Gastrocnemius medialis (tissue), 4 donors: Measurements from ENCODE around the gene N4BP2L1. TPM values are rescaled to one million over a fixed set of nuclear protein-coding genes. Genes with fewer than 3 reads are reported as not detected.

Experiments used
- ATAC-seq, 2 donors: fragments of 150-250 bp; one replicate each; pipeline ENCODE4 v1.9.1; 2016
- DNase-seq, 2 donors: peaks; one replicate each; pipeline ENCODE4 v3.0.0-alpha.2; 2019
- H3K27ac ChIP-seq, 4 donors: fragments of 200-600 bp; sonication (generic); 1 replicate in 1 of 4; 2 replicates in 3 of 4; pipeline ENCODE4 v1.5.1; 2016 to 2018; ENCODE audit warnings: mild to moderate bottlenecking in 2 of 4, moderate library complexity in 1 of 4
- H3K27me3 ChIP-seq, 3 donors: fragments of 200-600 bp; sonication (generic) in 2 of 3; 1 replicate in 1 of 3; 2 replicates in 2 of 3; pipeline versions ENCODE4 v1.5.1 to v1.6.0; 2016 to 2019; ENCODE audit warnings: mild to moderate bottlenecking in 1 of 3, moderate library complexity in 1 of 3
- H3K36me3 ChIP-seq, 2 donors: fragments of 200-600 bp; sonication (generic) in 1 of 2; one replicate each; pipeline ENCODE4 v1.5.1; 2017 to 2018
- H3K4me1 ChIP-seq, 2 donors: fragments of 200-600 bp; sonication (generic) in 1 of 2; one replicate each; pipeline ENCODE4 v1.5.1; 2016 to 2017; ENCODE audit warnings: mild to moderate bottlenecking in 2 of 2
- H3K4me3 ChIP-seq, 4 donors: fragments of 200-600 bp; sonication (generic) in 3 of 4; 1 replicate in 1 of 4; 2 replicates in 3 of 4; pipeline ENCODE4 v1.5.1; 2016 to 2019; ENCODE audit warnings: mild to moderate bottlenecking in 2 of 4
- H3K9me3 ChIP-seq, 3 donors: fragments of 200-600 bp; sonication (generic) in 2 of 3; 1 replicate in 1 of 3; 2 replicates in 2 of 3; pipeline ENCODE4 v1.5.1; 2016 to 2019
- CTCF ChIP-seq, 5 experiments: fragments of 450-650 bp in 3 of 5; fragments of 200-600 bp in 2 of 5; sonication (generic) in 2 of 5; IDR thresholded peaks in 4 of 5; conservative IDR thresholded peaks in 1 of 5; 1 replicate in 4 of 5; 2 replicates in 1 of 5; pipeline ENCODE4 v1.5.1; 2016 to 2019; ENCODE audit warnings: antibody characterized with exemption in 5 of 5, mild to moderate bottlenecking in 3 of 5, moderate library complexity in 3 of 5
- POLR2A ChIP-seq, 2 donors: fragments of 450-650 bp; IDR thresholded peaks; one replicate each; pipeline ENCODE4 v1.6.1; 2017; ENCODE audit warnings: antibody characterized with exemption in 2 of 2, mild to moderate bottlenecking in 2 of 2, moderate library complexity in 2 of 2
- in situ Hi-C, 4 donors: fragments of 200-750 bp; cut with MboI; loops; one replicate each; pipeline versions ENCODE4 v1.15.0 to v1.8.0; 2017; ENCODE audit warnings: low sequenced_read_pairs in 4 of 4
- intact Hi-C: fragments of 100-400 bp; cut with DNase I; formaldehyde crosslinking; loops from one replicate; pipeline ENCODE4 v1.15.1; 2023; ENCODE audit warnings: low total_unique reads
- total RNA-seq, 4 donors: library from RNA; depleted of rRNA; stranded (reverse); fragments of >200 nt; gene quantifications; one replicate each; pipeline versions ENCODE4 v1.1.0 to v1.2.3, GENCODE V29; 2016

Gene N4BP2L1
- total RNA-seq, 4 donors from 2014 or later, result 6.5 to 10.0 (median 7.2) TPM

DNA sequence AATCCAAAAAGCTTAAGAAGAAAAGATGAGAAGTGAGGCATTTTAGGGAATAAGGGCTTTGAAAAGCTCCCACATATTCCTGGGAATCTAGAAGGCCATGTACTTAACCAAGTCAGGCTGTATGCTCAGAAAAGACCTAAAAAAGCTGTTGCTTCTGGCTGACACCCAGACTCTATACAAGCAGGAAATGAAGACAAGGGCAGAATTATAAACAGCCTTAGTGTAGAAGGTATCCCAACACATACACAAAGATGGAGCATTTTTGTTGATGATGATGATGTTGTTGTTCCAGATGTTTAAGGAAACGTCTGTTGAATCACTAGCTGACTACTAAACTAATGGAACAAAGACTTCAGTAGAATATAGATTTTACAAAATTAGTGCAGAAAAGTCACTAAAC is 26.1 kb upstream of the N4BP2L1 start:
- Histone ChIP-seq H3K4me3 (no peak overlapping the region), H3K9me3 (peaks cover 0 to 13% (median 0%) of the 10 kb centered on the region in 3 donors), H3K36me3 (peaks cover 2 to 15% of the 10 kb centered on the region in 2 donors), H3K4me1 (peaks cover 0 to 16% of the 10 kb centered on the region in 2 donors), H3K27ac (no peak overlapping the region), H3K27me3 (no peaks in the 10 kb centered on the region)
- TF ChIP-seq POLR2A (IDR thresholded peaks at IDR 0.05) (no peak), CTCF (IDR thresholded peaks at IDR 0.05 in 4 of 5, conservative IDR thresholded peaks at IDR 0.05 in 1 of 5) (no peak)
- ATAC-seq (no peak), DNase-seq (no peak)
- intact Hi-C loops (no loop called here), in situ Hi-C loops (no loop called here)

- no peak for DNase-seq
- TF ChIP-seq CTCF (IDR thresholded peaks at IDR 0.05 in 4 of 5, conservative IDR thresholded peaks at IDR 0.05 in 1 of 5), result no peak
- TF ChIP-seq POLR2A (IDR thresholded peaks at IDR 0.05), result no peak
- H3K27me3 ChIP-seq, result no peaks in the 10 kb centered on the region
- H3K27ac ChIP-seq, result no peak overlapping the region
- H3K36me3 ChIP-seq, result no peaks in the 10 kb centered on the region
- in situ Hi-C loops (no loop called here), intact Hi-C loops (no loop called here)
- no peak overlapping the region for H3K4me3 ChIP-seq
- no peak for ATAC-seq
- peaks cover 0 to 18% of the 10 kb centered on the region in 2 donors for H3K4me1 ChIP-seq
- H3K9me3 ChIP-seq, result no peaks in the 10 kb centered on the region
Observed at GRCh38 chr13:32448972-32449371, 21.0 kb upstream of the N4BP2L1 start.

GRCh38 chr13:32447894-32448623 is 20.1 kb upstream of the N4BP2L1 start:
- Histone ChIP-seq H3K36me3 (no peaks in the 10 kb centered on the region), H3K9me3 (no peaks in the 10 kb centered on the region), H3K27ac (no peak overlapping the region), H3K4me1 (peaks cover 0 to 18% of the 10 kb centered on the region in 2 donors), H3K4me3 (no peak overlapping the region), H3K27me3 (no peaks in the 10 kb centered on the region)
- in situ Hi-C loops (no loop called here), intact Hi-C loops (no loop called here)
- no peak for ATAC-seq
- no peak for DNase-seq
- TF ChIP-seq CTCF (IDR thresholded peaks at IDR 0.05 in 4 of 5, conservative IDR thresholded peaks at IDR 0.05 in 1 of 5), result no peak
- no peak for TF ChIP-seq POLR2A (IDR thresholded peaks at IDR 0.05)

- in situ Hi-C loops (no loop called here), intact Hi-C loops (no loop called here)
- TF ChIP-seq POLR2A (IDR thresholded peaks at IDR 0.05) (no peak), CTCF (IDR thresholded peaks at IDR 0.05 in 4 of 5, conservative IDR thresholded peaks at IDR 0.05 in 1 of 5) (no peak)
- H3K9me3 ChIP-seq, result no peaks in the 10 kb centered on the region
- ATAC-seq (no peak), DNase-seq (no peak)
- no peak overlapping the region for H3K4me3 ChIP-seq
- peaks cover 0 to 18% of the 10 kb centered on the region in 2 donors for H3K4me1 ChIP-seq
- peaks cover 0 to 5% of the 10 kb centered on the region in 2 donors for H3K36me3 ChIP-seq
- no peaks in the 10 kb centered on the region for H3K27me3 ChIP-seq
- no peak overlapping the region for H3K27ac ChIP-seq
Observed at GRCh38 chr13:32446773-32447465, 19.0 kb upstream of the N4BP2L1 start.
